D341Med (cell line): ENCODE data around the gene METTL8.
"Not testable (repeated sequence)": the region's sequence is repeated elsewhere in the genome, so short reads cannot be mapped to it uniquely, and the experiment has no call there.

Source experiments
- DNase-seq: peaks from one replicate; pipeline ENCODE4 v3.0.0; 2012; ENCODE audit warnings: low spot score

METTL8 gene

DNA sequence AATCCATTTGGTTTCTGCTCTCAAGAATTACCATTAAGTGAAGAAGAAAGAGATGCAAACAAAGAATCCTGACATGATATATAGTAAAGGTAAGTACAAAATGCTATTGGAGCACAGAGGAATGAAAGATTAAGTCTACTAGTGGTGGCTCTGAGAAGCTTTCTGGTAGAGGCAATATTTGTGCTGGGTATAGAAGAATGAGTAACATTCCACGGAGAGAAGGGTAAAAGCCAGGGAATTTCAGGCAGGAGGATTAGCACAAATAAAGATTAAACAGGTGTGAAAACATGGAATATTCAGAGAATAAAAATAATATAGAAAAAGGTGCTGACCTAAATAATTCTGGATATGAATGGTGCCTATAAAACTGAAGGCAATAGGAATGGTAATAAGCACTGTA, 31.8 kb downstream of the METTL8 start:
- no peak for DNase-seq

DNA sequence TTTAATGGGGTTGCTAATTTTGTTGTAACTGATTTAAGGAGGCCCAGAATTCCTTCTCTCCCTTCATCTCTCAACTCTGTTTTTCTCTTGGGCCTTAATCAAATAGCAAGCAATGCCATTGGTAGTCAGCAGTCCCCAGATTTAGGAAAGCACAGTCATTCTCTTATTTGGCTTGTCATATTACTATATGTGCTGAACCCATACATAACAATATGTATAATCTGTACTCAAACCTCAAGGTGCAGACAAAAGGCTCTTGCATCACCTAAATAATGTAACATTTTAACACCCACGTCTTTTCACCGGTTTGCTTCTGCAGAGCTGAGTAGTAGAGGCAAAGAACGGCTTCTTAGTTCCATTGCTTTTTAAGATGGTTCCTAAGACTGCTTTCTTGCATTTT, 33.4 kb downstream of the METTL8 start:
- DNase-seq, result no peak

GRCh38 chr2:171399292-171399691, 34.5 kb downstream of the METTL8 start:
- DNase-seq, result no peak

DNA sequence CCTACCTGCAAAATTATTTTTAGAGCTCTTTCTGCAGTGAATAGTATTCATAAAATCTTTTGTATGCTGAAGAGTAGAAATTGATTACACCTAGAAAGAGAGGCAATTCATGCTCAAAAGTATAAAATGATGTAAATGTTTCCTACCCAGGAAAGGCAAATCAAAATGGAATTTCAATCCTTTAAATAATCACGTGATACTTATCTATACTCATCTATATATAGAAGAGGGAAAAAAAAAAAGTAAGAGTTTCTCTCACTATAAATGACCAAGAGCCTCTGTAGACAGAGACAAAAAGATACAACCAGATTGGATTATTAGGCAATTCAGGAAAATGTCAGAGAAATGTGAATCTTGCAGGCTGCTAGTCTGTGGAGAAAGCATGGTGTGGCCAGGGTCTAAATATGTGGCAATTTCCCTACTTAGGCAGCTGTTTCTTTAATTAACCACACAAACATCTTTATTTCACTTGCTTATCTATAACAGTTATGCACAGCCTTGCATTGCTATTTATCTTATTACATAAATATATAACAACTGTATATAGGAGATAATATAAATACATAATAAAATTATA, 39.5 kb downstream of the METTL8 start:
- DNase-seq, result no peak

DNA sequence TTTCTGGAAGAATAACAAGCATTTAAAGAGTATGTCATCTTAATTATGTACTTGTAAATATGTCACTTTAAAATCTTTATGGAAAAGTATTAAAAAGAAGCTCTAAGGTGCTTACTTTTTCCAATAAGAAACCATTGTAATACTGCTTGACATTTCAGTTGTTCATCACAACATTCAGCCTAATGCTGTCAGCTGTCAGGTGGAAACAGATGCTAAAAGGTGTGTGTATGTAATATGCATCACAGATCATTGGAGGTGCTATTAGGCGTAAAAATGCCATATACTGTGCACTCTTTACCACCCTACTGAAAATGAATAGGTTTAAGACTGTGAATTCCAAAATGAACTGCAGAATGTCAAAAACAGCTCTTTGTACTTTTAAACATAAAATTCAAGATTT, 40.3 kb downstream of the METTL8 start:
- no peak for DNase-seq

- no peak for DNase-seq
Observed at GRCh38 chr2:171391532-171391931, 42.3 kb downstream of the METTL8 start.

GRCh38 chr2:171390941-171391516, 42.8 kb downstream of the METTL8 start:
- DNase-seq, result no peak

DNA sequence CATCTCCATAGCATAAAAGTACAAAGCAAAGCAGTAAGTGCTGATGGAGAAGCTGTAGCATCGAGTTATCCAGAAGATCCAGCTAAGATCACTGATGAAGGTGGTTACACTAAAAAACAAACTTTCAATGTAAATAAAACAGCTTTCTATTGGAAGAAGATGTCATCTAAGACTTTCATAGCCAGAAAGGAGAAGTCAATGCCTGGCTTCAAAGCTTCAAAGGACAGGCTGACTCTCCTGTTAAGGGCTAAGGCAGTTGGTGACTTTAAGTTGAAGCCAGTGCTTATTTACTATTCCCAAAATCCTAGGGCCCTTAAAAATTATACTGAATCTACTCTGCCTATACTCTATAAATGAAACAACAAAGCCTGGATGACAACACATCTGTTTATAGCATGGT, 44.0 kb downstream of the METTL8 start:
- DNase-seq, result no peak

DNA sequence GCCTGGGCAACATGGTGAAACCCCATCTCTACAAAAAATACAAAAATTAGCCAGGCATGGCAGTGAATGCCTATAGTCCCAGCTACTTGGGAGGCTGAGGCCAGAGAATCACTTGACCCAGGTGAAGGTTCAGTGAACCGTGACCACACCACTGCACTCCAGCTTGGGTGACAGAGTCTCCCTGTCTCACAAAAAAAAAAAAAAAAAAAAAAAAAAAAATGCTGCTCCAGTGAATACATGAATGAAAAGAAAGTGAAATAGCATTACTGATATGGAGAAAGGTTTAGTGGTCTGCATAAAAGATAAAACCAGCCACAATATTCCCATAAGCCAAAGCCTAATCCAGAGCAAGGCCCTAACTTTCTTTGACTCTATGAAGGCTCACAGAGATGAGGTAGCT, 44.5 kb downstream of the METTL8 start:
- no peak for DNase-seq

DNA sequence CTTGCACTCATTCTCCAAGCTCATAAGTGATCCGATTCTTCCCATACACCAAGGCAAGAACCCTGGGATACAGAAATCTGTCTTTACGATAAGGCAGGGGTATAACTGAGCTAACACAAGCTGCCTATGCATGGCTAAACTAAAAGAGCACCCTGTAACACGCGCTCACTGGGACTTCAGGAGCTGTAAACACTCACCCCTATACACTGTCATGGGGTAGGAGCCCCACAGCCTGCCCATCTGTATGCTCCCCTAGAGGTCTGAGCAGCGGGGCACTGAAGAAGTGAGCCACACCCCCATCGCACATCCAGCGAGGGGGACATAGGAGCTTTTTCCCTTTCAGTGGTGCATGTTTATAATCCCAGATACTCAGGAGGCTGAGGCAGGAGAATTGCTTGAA, 46.7 kb downstream of the METTL8 start:
- no peak for DNase-seq

DNA sequence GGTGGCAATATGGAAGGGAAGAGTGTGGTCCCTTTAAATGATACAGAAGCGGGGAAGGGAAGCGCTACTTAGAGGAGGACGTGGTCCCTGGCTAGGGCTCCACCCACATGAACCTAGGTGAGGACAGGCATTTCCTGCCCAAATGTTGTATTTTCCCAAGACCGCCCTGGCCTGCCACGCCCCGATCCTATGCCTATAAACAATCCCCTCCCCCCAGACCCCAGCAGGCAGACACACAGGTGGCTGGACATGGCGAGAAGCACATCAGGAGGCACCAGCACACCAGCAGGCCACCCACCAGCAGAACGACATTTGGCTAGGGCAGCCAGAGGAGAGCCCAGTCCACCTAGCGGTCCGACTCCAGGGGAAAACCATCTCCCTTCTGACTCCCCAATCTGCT, 47.2 kb downstream of the METTL8 start:
- no peak for DNase-seq

GRCh38 chr2:171383134-171383533, 50.7 kb downstream of the METTL8 start:
- no peak for DNase-seq

- not testable (repeated sequence) for DNase-seq
Observed at GRCh38 chr2:171382175-171382574, 51.6 kb downstream of the METTL8 start.

DNA sequence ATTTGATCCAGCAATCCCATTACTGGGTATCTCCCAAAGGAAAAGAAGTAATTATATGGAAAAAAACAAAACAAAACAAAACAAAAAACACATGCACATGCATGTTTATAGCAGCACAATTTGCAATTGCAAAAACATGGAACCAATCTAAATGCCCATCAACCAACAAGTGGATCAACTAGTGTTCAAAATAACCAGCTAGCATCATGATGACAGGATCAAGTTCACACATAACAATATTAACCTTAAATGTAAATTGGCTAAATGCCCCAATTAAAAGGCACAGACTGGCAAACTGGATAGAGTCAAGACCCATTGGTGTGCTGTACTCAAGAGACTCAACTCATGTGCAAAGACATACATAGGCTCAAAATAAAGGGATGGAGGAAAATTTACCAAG, 55.9 kb downstream of the METTL8 start:
- DNase-seq, result not testable (repeated sequence)

- DNase-seq, result no peak
Observed at GRCh38 chr2:171367692-171368091, 66.1 kb downstream of the METTL8 start.

DNA sequence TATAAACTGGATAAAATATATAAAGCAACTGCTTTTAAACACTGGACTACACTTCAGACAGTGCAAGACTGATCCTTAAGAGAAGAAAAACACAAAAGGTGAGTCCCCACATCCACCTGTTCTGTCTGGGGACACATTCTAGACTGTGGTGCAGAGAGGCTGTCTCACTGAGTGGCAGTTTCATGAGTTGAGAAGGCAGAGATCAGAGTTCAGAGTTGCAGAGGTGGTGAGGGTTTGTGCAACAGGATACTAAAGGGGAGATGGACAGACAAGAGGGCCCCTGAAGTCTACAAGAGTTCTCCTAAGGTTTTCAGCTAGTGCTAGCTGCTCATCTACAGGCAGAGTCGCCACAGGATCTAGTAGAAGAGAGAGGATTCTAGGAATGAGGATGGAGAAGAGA, 68.0 kb downstream of the METTL8 start:
- no peak for DNase-seq

GRCh38 chr2:171365232-171365631, 68.6 kb downstream of the METTL8 start:
- DNase-seq, result no peak

- no peak for DNase-seq
Observed at GRCh38 chr2:171362396-171362795, 71.4 kb downstream of the METTL8 start.

GRCh38 chr2:171360905-171361304, 72.9 kb downstream of the METTL8 start:
- DNase-seq, result no peak

DNA sequence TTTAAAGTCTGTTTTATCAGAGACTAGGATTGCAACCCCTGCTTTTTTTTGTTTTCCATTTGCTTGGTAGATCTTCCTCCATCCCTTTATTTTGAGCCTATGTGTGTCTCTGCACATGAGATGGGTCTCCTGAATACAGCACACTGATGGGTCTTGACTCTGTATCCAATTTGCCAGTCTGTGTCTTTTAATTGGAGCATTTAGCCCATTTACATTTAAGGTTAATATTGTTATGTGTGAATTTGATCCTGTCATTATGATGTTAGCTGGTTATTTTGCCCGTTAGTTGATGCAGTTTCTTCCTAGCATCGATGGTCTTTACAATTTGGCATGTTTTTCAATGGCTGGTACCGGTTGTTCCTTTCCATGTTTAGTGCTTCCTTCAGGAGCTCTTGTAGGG, 80.0 kb downstream of the METTL8 start:
- DNase-seq, result not testable (repeated sequence)

DNA sequence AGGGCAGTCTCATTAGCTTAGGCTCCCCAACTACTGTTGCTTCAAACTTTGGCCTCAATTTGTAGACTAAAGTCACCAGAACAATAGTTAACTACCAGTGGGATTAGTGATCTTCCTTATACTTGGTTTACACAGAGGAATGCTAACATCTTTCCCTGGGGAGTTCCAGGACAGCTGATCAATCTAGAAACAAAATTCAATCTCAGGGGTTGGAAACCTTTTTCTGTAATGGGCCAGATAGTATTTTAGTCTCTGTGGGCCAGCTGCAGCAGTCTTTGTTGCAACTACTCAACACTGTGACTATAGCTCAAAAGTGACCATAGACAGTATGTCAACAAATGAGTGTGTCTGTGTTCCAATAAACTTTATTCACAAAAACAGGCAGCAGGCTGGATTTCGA, 85.7 kb downstream of the METTL8 start:
- DNase-seq, result no peak

- no peak for DNase-seq
Observed at GRCh38 chr2:171347591-171348032, 86.2 kb downstream of the METTL8 start.

GRCh38 chr2:171346723-171347557, 86.8 kb downstream of the METTL8 start:
- DNase-seq, result no peak
